K562 (cell line): ENCODE measurements around the gene DYNC1H1. TPM values are rescaled to one million over a fixed set of nuclear protein-coding genes. Genes with fewer than 3 reads are reported as not detected.

Experiments used
- CEBPG ChIP-seq, 3 experiments: fragments of 200-800 bp in 1 of 3; sonication (Bioruptor generic) in 1 of 3; sonication (generic) in 1 of 3; formaldehyde crosslinking in 1 of 3; IDR thresholded peaks in 2 of 3; conservative IDR thresholded peaks in 1 of 3; 2 replicates each; pipeline versions ENCODE4 v1.6.1 to v1.8.0; 2016 to 2022; ENCODE audit warnings: missing compliant biosample characterization in 2 of 3, missing genetic modification characterization in 2 of 3, mild to moderate bottlenecking in 1 of 3, missing genetic modification reagents in 1 of 3
- ELF4 ChIP-seq: fragments of 450-650 bp; formaldehyde crosslinking; IDR thresholded peaks from 2 replicates; pipeline ENCODE4 v1.4.0; 2022; ENCODE audit warnings: missing genetic modification characterization
- ESRRA ChIP-seq: fragments of 450-650 bp; IDR thresholded peaks from 2 replicates; pipeline ENCODE4 v1.6.1; 2014; ENCODE audit warnings: low read depth, mild to moderate bottlenecking, moderate library complexity, borderline replicate concordance
- EWSR1 ChIP-seq: fragments of 450-650 bp; IDR thresholded peaks from 2 replicates; pipeline ENCODE4 v1.6.1; 2018; ENCODE audit warnings: borderline replicate concordance, mild to moderate bottlenecking, low read depth, moderate library complexity; ENCODE audit not compliant: partially characterized antibody
- JUND ChIP-seq, 2 experiments: IDR thresholded peaks; 2 replicates in 1 of 2; 3 replicates in 1 of 2; pipeline ENCODE4 v1.6.1; 2011; ENCODE audit warnings: borderline replicate concordance in 2 of 2, low read depth in 2 of 2, low read length in 2 of 2, improper control_type of control experiment in 1 of 2, missing biosample characterization in 1 of 2, missing genetic modification characterization in 1 of 2, missing genetic modification reagents in 1 of 2
- MCM2 ChIP-seq: fragments of 450-650 bp; IDR thresholded peaks from 2 replicates; pipeline ENCODE4 v1.6.1; 2017; ENCODE audit warnings: low read depth, mild to moderate bottlenecking
- MCM5 ChIP-seq: fragments of 450-650 bp; IDR thresholded peaks from 2 replicates; pipeline ENCODE4 v1.6.1; 2016; ENCODE audit warnings: low read depth
- NCOA2 ChIP-seq, 2 experiments: fragments of 450-650 bp; IDR thresholded peaks; 2 replicates each; pipeline ENCODE4 v1.6.1; 2018; ENCODE audit warnings: mild to moderate bottlenecking in 2 of 2, moderate library complexity in 1 of 2; ENCODE audit not compliant: partially characterized antibody in 2 of 2
- POLR2A ChIP-seq: fragments of 450-650 bp; conservative IDR thresholded peaks from 2 replicates; pipeline ENCODE4 v1.6.1; 2016
- RBFOX2 ChIP-seq: fragments of 200-400 bp; formaldehyde crosslinking; IDR thresholded peaks from 2 replicates; pipeline ENCODE4 v1.6.1; 2017; ENCODE audit warnings: low read depth, mild to moderate bottlenecking, low read length, moderate library complexity
- SMARCA4 ChIP-seq: fragments of 450-650 bp; IDR thresholded peaks from 2 replicates; pipeline ENCODE4 v1.6.1; 2016
- TCF3 ChIP-seq: sonication (generic); formaldehyde crosslinking; IDR thresholded peaks from 2 replicates; pipeline ENCODE4 v1.4.0; 2020; ENCODE audit warnings: mild to moderate bottlenecking, missing genetic modification reagents
- ZBTB49 ChIP-seq: sonication (generic); formaldehyde crosslinking; IDR thresholded peaks from 2 replicates; pipeline ENCODE4 v1.8.0; 2022; ENCODE audit warnings: missing genetic modification reagents, mild to moderate bottlenecking, borderline replicate concordance
- ZNF232 ChIP-seq: sonication (generic); formaldehyde crosslinking; IDR thresholded peaks from 2 replicates; pipeline ENCODE4 v1.8.0; 2022; ENCODE audit warnings: mild to moderate bottlenecking, missing genetic modification reagents
- ZNF551 ChIP-seq: fragments of 250-450 bp; sonication (Bioruptor Pico); IDR thresholded peaks from 2 replicates; pipeline ENCODE4 v1.5.0; 2021; ENCODE audit warnings: mild to moderate bottlenecking, moderate library complexity
- polyA plus RNA-seq, 8 experiments: library from polyadenylated mRNA; depleted of rRNA in 4 of 8; stranded (reverse) in 5 of 8; unstranded in 3 of 8; fragments of >200 nt; fragmentation: Nextera tagmentation in 2 of 8; fragmentation: Illumina TruSeq in 1 of 8; extraction: Ambion mirVana in 2 of 8; extraction: Trizol in 1 of 8; gene quantifications; 2 replicates each; pipeline versions ENCODE4 v1.2.1 to v1.2.3, GENCODE V29; 2011 to 2014; ENCODE audit warnings: inconsistent platforms in 1 of 8, missing spikeins in 1 of 8
- total RNA-seq, 7 experiments: library from RNA; depleted of rRNA in 6 of 7; stranded (reverse); fragments of >200 nt in 6 of 7; fragmentation: Illumina TruSeq in 2 of 7; extraction: Trizol in 2 of 7; gene quantifications; 2 replicates each; pipeline versions ENCODE4 v1.2.1 to v1.2.3, GENCODE V29; 2011 to 2021; ENCODE audit warnings: low replicate concordance in 1 of 7
- TF ChIP-seq, protein P1 (sequence below): fragments of 450-650 bp; formaldehyde crosslinking; IDR thresholded peaks from 2 replicates; pipeline ENCODE4 v1.4.0; 2022; ENCODE audit warnings: missing genetic modification characterization
- TF ChIP-seq, protein P2 (sequence below): sonication (generic); formaldehyde crosslinking; IDR thresholded peaks from 2 replicates; pipeline ENCODE4 v1.8.1; 2023; ENCODE audit warnings: mild to moderate bottlenecking, missing genetic modification reagents

DYNC1H1 gene
- total and polyA plus RNA-seq, 9 of the 15 experiments (the other 6 are each of a cell fraction or from before 2014, with no cell fraction given): 31.9 to 335 (median 115) TPM

GRCh38 chr14:102071283-102071998 is 107.1 kb downstream of the DYNC1H1 start (continued):
- no peak for TF ChIP-seq MCM5
- no peak for TF ChIP-seq ZNF551 (CRISPR knock-in tag)
- TF ChIP-seq, protein P1, sequence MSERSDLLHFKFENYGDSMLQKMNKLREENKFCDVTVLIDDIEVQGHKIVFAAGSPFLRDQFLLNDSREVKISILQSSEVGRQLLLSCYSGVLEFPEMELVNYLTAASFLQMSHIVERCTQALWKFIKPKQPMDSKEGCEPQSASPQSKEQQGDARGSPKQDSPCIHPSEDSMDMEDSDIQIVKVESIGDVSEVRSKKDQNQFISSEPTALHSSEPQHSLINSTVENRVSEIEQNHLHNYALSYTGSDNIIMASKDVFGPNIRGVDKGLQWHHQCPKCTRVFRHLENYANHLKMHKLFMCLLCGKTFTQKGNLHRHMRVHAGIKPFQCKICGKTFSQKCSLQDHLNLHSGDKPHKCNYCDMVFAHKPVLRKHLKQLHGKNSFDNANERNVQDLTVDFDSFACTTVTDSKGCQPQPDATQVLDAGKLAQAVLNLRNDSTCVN (CRISPR knock-in tag): no peak
- TF ChIP-seq JUND (IDR thresholded peaks at IDR 0.05; ENCODE audit: borderline replicate concordance, low read depth, low read length): peak; percentile 30; the same call in 1 of the 2 replicates
- TF ChIP-seq JUND (tag; IDR thresholded peaks at IDR 0.05; ENCODE audit: borderline replicate concordance, low read depth, low read length): no peak; the same call in 2 of the 3 replicates
- no peak for TF ChIP-seq SMARCA4
- TF ChIP-seq ELF4: no peak
- TF ChIP-seq EWSR1: no peak
- TF ChIP-seq POLR2A: no peak
- no peak for TF ChIP-seq RBFOX2
- TF ChIP-seq CEBPG (CRISPR knock-in tag; IDR thresholded peaks at IDR 0.05): peak; percentile 29; the same call in 1 of the 2 replicates
- TF ChIP-seq CEBPG (tag; conservative IDR thresholded peaks at IDR 0.05 in 1 of 2, IDR thresholded peaks at IDR 0.05 in 1 of 2): peak in 1 of 2 experiments; percentile 54; a peak in 2 of 4 replicates
- TF ChIP-seq ZBTB49 (CRISPR knock-in tag): no peak
- TF ChIP-seq NCOA2 (IDR thresholded peaks at IDR 0.05; ENCODE audit: partially characterized antibody in 2 of 2): no peak
- no peak for TF ChIP-seq ZNF232 (CRISPR knock-in tag)
- TF ChIP-seq MCM2: no peak
- TF ChIP-seq, protein P2, sequence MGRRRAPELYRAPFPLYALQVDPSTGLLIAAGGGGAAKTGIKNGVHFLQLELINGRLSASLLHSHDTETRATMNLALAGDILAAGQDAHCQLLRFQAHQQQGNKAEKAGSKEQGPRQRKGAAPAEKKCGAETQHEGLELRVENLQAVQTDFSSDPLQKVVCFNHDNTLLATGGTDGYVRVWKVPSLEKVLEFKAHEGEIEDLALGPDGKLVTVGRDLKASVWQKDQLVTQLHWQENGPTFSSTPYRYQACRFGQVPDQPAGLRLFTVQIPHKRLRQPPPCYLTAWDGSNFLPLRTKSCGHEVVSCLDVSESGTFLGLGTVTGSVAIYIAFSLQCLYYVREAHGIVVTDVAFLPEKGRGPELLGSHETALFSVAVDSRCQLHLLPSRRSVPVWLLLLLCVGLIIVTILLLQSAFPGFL: no peak
- no peak for TF ChIP-seq ESRRA
- TF ChIP-seq TCF3 (CRISPR knock-in tag): no peak
